Hepatocyte (in vitro differentiated cells): Measurements from ENCODE around the gene HDDC3.

Experiments
- CTCF ChIP-seq: fragments of 200-600 bp; sonication (generic); IDR thresholded peaks from 2 replicates; pipeline ENCODE4 v1.5.1; 2016; ENCODE audit warnings: antibody characterized with exemption, mild to moderate bottlenecking; ENCODE audit not compliant: poor library complexity
- EZH2phosphoT487 ChIP-seq: fragments of 200-600 bp; sonication (generic); IDR thresholded peaks from one replicate; pipeline ENCODE4 v1.6.1; 2018; ENCODE audit warnings: antibody characterized with exemption, mild to moderate bottlenecking, low read depth, moderate library complexity; ENCODE audit not compliant: unreplicated experiment, severe bottlenecking

- TF ChIP-seq CTCF (no peak), EZH2phosphoT487 (no peak)
Measured at GRCh38 chr15:90902840-90903732, 29.3 kb downstream of the HDDC3 start, which contains the start of gene MAN2A2.
